HCT116 (cell line): ENCODE data around the gene MMP28. TPM values are rescaled to one million over a fixed set of nuclear protein-coding genes. Genes with fewer than 3 reads are reported as not detected.

Experiments used
- ATAC-seq: fragments of 200-7000 bp; cut with Tn5 transposase; 2 replicates; pipeline ENCODE4 v1.9.1; 2020; ENCODE audit warnings: mild to moderate bottlenecking, moderate library complexity
- BruUV-seq: library from RNA; stranded (reverse); fragments of 400-500 nt; replicated peaks from 2 replicates; lab custom pipeline; 2021; lab: Mats Ljungman, UMichigan
- CTCF ChIA-PET: fragments of 300-600 bp; sonication (Branson Sonifier 250); formaldehyde crosslinking; loops from one replicate; lab custom pipeline; 2021; ENCODE audit warnings: antibody characterized with exemption; lab: Charles Lee
- POLR2A ChIA-PET: fragments of 300-600, 350-600 bp; sonication (Branson Sonifier 250); formaldehyde crosslinking; loops from one replicate; lab custom pipeline; 2021; ENCODE audit warnings: antibody characterized with exemption; lab: Charles Lee
- RAD21 ChIA-PET, 2 experiments: fragments of 300-600 bp; sonication (Branson Sonifier 250); formaldehyde crosslinking; loops; one replicate each; lab custom pipeline; 2023; ENCODE audit warnings: low total read pairs in 2 of 2; ENCODE audit not compliant: uncharacterized antibody in 2 of 2, unreplicated experiment in 2 of 2, low non-redundant PET in 1 of 2; lab: Charles Lee
- DNase-seq: peaks from one replicate; pipeline ENCODE4 v3.0.0-alpha.2; 2010; ENCODE audit warnings: low read depth, low spot score
- H2AFZ ChIP-seq: fragments of 200-600 bp; shearing (Covaris generic), sonication (generic); 2 replicates; pipeline ENCODE4 v1.6.1; 2017; ENCODE audit warnings: low read depth, mixed run types, mixed read lengths, antibody characterized with exemption, low read length; ENCODE audit not compliant: poor library complexity, severe bottlenecking
- H3K27ac ChIP-seq: 2 replicates; pipeline ENCODE4 v1.5.1; 2012; ENCODE audit warnings: low read depth, low read length
- H3K27me3 ChIP-seq: fragments of 200-600 bp; sonication (generic); 2 replicates; pipeline ENCODE4 v1.6.1; 2016; ENCODE audit warnings: mixed run types, low read length, mixed read lengths; ENCODE audit not compliant: insufficient read depth
- H3K36me3 ChIP-seq, 2 experiments: fragments of 200-500 bp in 1 of 2; fragments of 200-600 bp in 1 of 2; sonication (Bioruptor generic) in 1 of 2; sonication (generic) in 1 of 2; 2 replicates each; pipeline versions ENCODE4 v1.5.1 to v1.6.1; 2014 to 2016; ENCODE audit warnings: low read length in 2 of 2, inconsistent platforms in 1 of 2, mixed read lengths in 1 of 2, mixed run types in 1 of 2; ENCODE audit not compliant: insufficient read depth in 2 of 2, control insufficient read depth in 1 of 2
- H3K4me1 ChIP-seq, 2 experiments: fragments of 200-600 bp in 1 of 2; sonication (generic) in 1 of 2; 2 replicates each; pipeline versions ENCODE4 v1.5.1 to v1.6.1; 2012 to 2017; ENCODE audit warnings: low read length in 2 of 2, inconsistent platforms in 1 of 2, mild to moderate bottlenecking in 1 of 2, mixed read lengths in 1 of 2, mixed run types in 1 of 2, moderate library complexity in 1 of 2; ENCODE audit not compliant: insufficient read depth in 2 of 2, control insufficient read depth in 1 of 2
- H3K4me2 ChIP-seq: fragments of 200-600 bp; sonication (generic); 2 replicates; pipeline ENCODE4 v1.6.1; 2017; ENCODE audit warnings: mixed run types, low read length, mixed read lengths
- H3K4me3 ChIP-seq, 2 experiments: fragments of 200-600 bp in 1 of 2; sonication (generic) in 1 of 2; replicated peaks in 1 of 2; 2 replicates each; pipeline ENCODE4 v1.5.1; 2011 to 2016; ENCODE audit warnings: low read length in 2 of 2, control low read depth in 1 of 2, low read depth in 1 of 2, mild to moderate bottlenecking in 1 of 2, mixed read lengths in 1 of 2, mixed run types in 1 of 2
- H3K79me2 ChIP-seq: fragments of 200-600 bp; sonication (generic); 2 replicates; pipeline ENCODE4 v1.6.1; 2017; ENCODE audit warnings: mild to moderate bottlenecking, mixed run types, low read length, moderate library complexity, mixed read lengths; ENCODE audit not compliant: insufficient read depth
- H3K9ac ChIP-seq: fragments of 200-600 bp; sonication (generic); 2 replicates; pipeline ENCODE4 v1.6.1; 2016; ENCODE audit warnings: low read length, mixed read lengths
- H3K9me2 ChIP-seq: fragments of 200-600 bp; sonication (generic), shearing (Covaris generic); 2 replicates; pipeline ENCODE4 v1.6.1; 2017; ENCODE audit warnings: mixed run types, mild to moderate bottlenecking, moderate library complexity; ENCODE audit not compliant: insufficient read depth
- H3K9me3 ChIP-seq, 2 experiments: fragments of 200-500 bp in 1 of 2; fragments of 200-600 bp in 1 of 2; sonication (Bioruptor generic) in 1 of 2; sonication (generic) in 1 of 2; 2 replicates each; pipeline ENCODE4 v1.6.1; 2014 to 2017; ENCODE audit warnings: low read length in 2 of 2, mixed read lengths in 2 of 2, inconsistent platforms in 1 of 2, low read depth in 1 of 2, mild to moderate bottlenecking in 1 of 2, mixed run types in 1 of 2, moderate library complexity in 1 of 2; ENCODE audit not compliant: control insufficient read depth in 1 of 2, insufficient read depth in 1 of 2
- H4K20me1 ChIP-seq: fragments of 200-600 bp; sonication (generic), shearing (Covaris generic); 2 replicates; pipeline ENCODE4 v1.6.1; 2017; ENCODE audit warnings: mixed run types, mild to moderate bottlenecking, moderate library complexity; ENCODE audit not compliant: insufficient read depth
- CBX3 ChIP-seq: IDR thresholded peaks from 2 replicates; pipeline ENCODE4 v1.6.1; 2012; ENCODE audit warnings: low read depth
- CEBPB ChIP-seq: IDR thresholded peaks from 2 replicates; pipeline ENCODE4 v1.6.1; 2012; ENCODE audit warnings: low read depth
- CTCF ChIP-seq, 3 experiments: fragments of 200-600 bp in 1 of 3; sonication (generic) in 1 of 3; IDR thresholded peaks in 2 of 3; conservative IDR thresholded peaks in 1 of 3; 2 replicates each; pipeline ENCODE4 v1.5.1; 2012 to 2017; ENCODE audit warnings: low read depth in 2 of 3, low read length in 2 of 3, antibody characterized with exemption in 1 of 3, borderline replicate concordance in 1 of 3, control low read depth in 1 of 3, mild to moderate bottlenecking in 1 of 3, mixed read lengths in 1 of 3, mixed run types in 1 of 3, moderate library complexity in 1 of 3; ENCODE audit not compliant: insufficient read depth in 1 of 3
- EGR1 ChIP-seq: IDR thresholded peaks from 2 replicates; pipeline ENCODE4 v1.6.1; 2012; ENCODE audit warnings: low read depth
- EZH2 ChIP-seq: fragments of 200-600 bp; sonication (generic); IDR thresholded peaks from 2 replicates; pipeline ENCODE4 v1.6.1; 2017; ENCODE audit warnings: antibody characterized with exemption, mixed run types
- EZH2phosphoT487 ChIP-seq: fragments of 200-600 bp; IDR thresholded peaks from 2 replicates; pipeline ENCODE4 v1.6.1; 2018; ENCODE audit warnings: antibody characterized with exemption, borderline replicate concordance
- FOSL1 ChIP-seq: IDR thresholded peaks from 2 replicates; pipeline ENCODE4 v1.6.1; 2012; ENCODE audit warnings: low read depth
- POLR2A ChIP-seq: IDR thresholded peaks from 2 replicates; pipeline ENCODE4 v1.7.0; 2011; ENCODE audit warnings: borderline replicate concordance; ENCODE audit not compliant: insufficient read depth, insufficient read length; ENCODE audit errors: extremely low read depth
- POLR2AphosphoS5 ChIP-seq: IDR thresholded peaks from 2 replicates; pipeline ENCODE4 v1.6.1; 2011; ENCODE audit warnings: mild to moderate bottlenecking, low read depth, low read length, moderate library complexity
- RAD21 ChIP-seq: IDR thresholded peaks from 2 replicates; pipeline ENCODE4 v1.6.1; 2012; ENCODE audit warnings: low read depth, mild to moderate bottlenecking
- SIN3A ChIP-seq: IDR thresholded peaks from 2 replicates; pipeline ENCODE4 v1.6.1; 2012; ENCODE audit warnings: low read depth
- SP1 ChIP-seq: IDR thresholded peaks from 2 replicates; pipeline ENCODE4 v1.6.1; 2012; ENCODE audit warnings: low read depth
- TCF7L2 ChIP-seq: IDR thresholded peaks from 2 replicates; pipeline ENCODE4 v1.7.0; 2011; ENCODE audit warnings: borderline replicate concordance, inconsistent platforms; ENCODE audit not compliant: insufficient read depth, insufficient read length; ENCODE audit errors: extremely low read depth
- YY1 ChIP-seq: IDR thresholded peaks from 2 replicates; pipeline ENCODE4 v1.6.1; 2011; ENCODE audit warnings: low read length, low read depth, moderate library complexity, mild to moderate bottlenecking; ENCODE audit not compliant: insufficient replicate concordance; ENCODE audit errors: extremely low read depth
- ZBTB33 ChIP-seq: IDR thresholded peaks from 2 replicates; pipeline ENCODE4 v1.6.1; 2011; ENCODE audit warnings: mild to moderate bottlenecking, low read length, moderate library complexity; ENCODE audit not compliant: insufficient replicate concordance; ENCODE audit errors: extremely low read depth
- ZNF274 ChIP-seq: fragments of 200-500 bp; sonication (Bioruptor generic); IDR thresholded peaks from 2 replicates; pipeline ENCODE4 v1.6.1; 2014; ENCODE audit warnings: mild to moderate bottlenecking, low read depth, low read length, inconsistent platforms
- intact Hi-C: fragments of 100-400 bp; cut with micrococcal nuclease; formaldehyde crosslinking; loops from 2 replicates; pipeline ENCODE4 v1.10.0; 2022
- total RNA-seq: library from RNA; stranded (reverse); gene quantifications from one replicate; pipeline ENCODE4 v1.2.1, GENCODE V29; 2021; ENCODE audit not compliant: unreplicated experiment
- TF ChIP-seq, protein P1 (sequence below): IDR thresholded peaks from 2 replicates; pipeline ENCODE4 v1.6.1; 2012
- TF ChIP-seq, protein P2 (sequence below): IDR thresholded peaks from 2 replicates; pipeline ENCODE4 v1.6.1; 2012

MMP28 gene
- total RNA-seq, 1 experiment from 2014 or later, result 2.6 TPM

DNA sequence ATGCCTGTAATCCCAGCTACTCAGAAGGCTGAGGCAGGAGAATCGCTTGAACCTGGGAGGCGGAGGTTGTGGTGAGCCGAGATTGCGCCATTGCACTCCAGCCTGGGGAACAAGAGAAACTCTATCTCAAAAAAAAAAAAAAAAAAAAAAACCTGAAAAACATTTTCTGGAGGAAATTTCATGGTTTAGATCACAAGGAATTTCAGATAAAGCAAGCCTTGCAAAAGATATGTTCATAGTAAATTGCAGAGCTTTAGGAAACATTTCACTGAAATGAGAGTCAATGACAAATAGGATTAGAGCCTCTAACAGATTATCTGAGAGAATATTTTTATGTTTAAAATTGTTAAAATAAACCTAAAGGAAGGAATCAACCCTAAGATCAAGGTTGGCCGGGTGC lies 17.0 kb upstream of the MMP28 start:
- Histone ChIP-seq H3K9ac (no peak overlapping the region), H3K36me3 (peaks cover 9 to 20% of the 10 kb centered on the region in 2 experiments), H3K79me2 (peaks cover 81% of the 10 kb centered on the region), H3K27ac (no peak overlapping the region), H3K9me2 (no peaks in the 10 kb centered on the region), H4K20me1 (peaks cover 49% of the 10 kb centered on the region), H3K4me2 (no peak overlapping the region), H3K4me3 (no peak overlapping the region), H2AFZ (no peak overlapping the region), H3K4me1 (peaks cover 19 to 26% of the 10 kb centered on the region in 2 experiments), H3K9me3 (no peaks in the 10 kb centered on the region), H3K27me3 (no peaks in the 10 kb centered on the region)
- ATAC-seq (no peak), DNase-seq (no peak)
- ChIA-PET POLR2A (no interaction called here), CTCF (interaction anchor here (0.7 kb wide), 1 partner anchor 49 kb away, joined by 3 read pairs; no protein-coding TSS in a partner anchor), RAD21 (no interaction called here)
- BruUV-seq, result no TSS peak
- no peak for TF ChIP-seq EZH2phosphoT487
- TF ChIP-seq POLR2A, result no peak
- TF ChIP-seq ZNF274, result no peak
- no peak for TF ChIP-seq EGR1
- TF ChIP-seq FOSL1, result no peak
- no peak for TF ChIP-seq TCF7L2
- no peak for TF ChIP-seq CTCF (IDR thresholded peaks at IDR 0.05 in 2 of 3, conservative IDR thresholded peaks at IDR 0.05 in 1 of 3; ENCODE audit: borderline replicate concordance in 1 of 3, insufficient read depth in 1 of 3, low read depth in 2 of 3, low read length in 2 of 3)
- TF ChIP-seq CEBPB, result no peak
- TF ChIP-seq RAD21, result no peak
- TF ChIP-seq EZH2, result no peak
- TF ChIP-seq ZBTB33, result no peak
- TF ChIP-seq SP1, result no peak
- TF ChIP-seq SIN3A, result no peak
- no peak for TF ChIP-seq POLR2AphosphoS5
- TF ChIP-seq, protein P1, sequence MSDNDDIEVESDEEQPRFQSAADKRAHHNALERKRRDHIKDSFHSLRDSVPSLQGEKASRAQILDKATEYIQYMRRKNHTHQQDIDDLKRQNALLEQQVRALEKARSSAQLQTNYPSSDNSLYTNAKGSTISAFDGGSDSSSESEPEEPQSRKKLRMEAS, result no peak
- TF ChIP-seq, protein P2, sequence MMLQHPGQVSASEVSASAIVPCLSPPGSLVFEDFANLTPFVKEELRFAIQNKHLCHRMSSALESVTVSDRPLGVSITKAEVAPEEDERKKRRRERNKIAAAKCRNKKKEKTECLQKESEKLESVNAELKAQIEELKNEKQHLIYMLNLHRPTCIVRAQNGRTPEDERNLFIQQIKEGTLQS, result no peak
- TF ChIP-seq CBX3, result no peak
- TF ChIP-seq YY1, result no peak
- intact Hi-C loops, result no loop called here
